Mesodermal cell (in vitro differentiated cells): ENCODE data around the gene FCRL5. TPM values are rescaled to one million over a fixed set of nuclear protein-coding genes. Genes with fewer than 3 reads are reported as not detected.

Experiments
- H3K27ac ChIP-seq: 2 replicates; pipeline ENCODE4 v1.7.0; 2013; ENCODE audit warnings: mild to moderate bottlenecking, low read depth, low read length, moderate library complexity; ENCODE audit not compliant: severe bottlenecking
- H3K36me3 ChIP-seq: 2 replicates; pipeline ENCODE4 v1.7.1; 2013; ENCODE audit warnings: mild to moderate bottlenecking, low read length, moderate library complexity; ENCODE audit not compliant: control insufficient read depth, insufficient read depth
- H3K4me1 ChIP-seq: one replicate; pipeline ENCODE4 v1.7.1; 2013; ENCODE audit warnings: mild to moderate bottlenecking, low read length; ENCODE audit not compliant: insufficient read depth, control insufficient read depth, poor library complexity, severe bottlenecking
- H3K4me3 ChIP-seq: 2 replicates; pipeline ENCODE4 v1.7.0; 2013; ENCODE audit warnings: low read length, control low read depth, mild to moderate bottlenecking; ENCODE audit not compliant: insufficient read depth, poor library complexity, severe bottlenecking; ENCODE audit errors: extremely low read depth
- H3K9me3 ChIP-seq: 2 replicates; pipeline ENCODE4 v1.7.1; 2013; ENCODE audit warnings: mild to moderate bottlenecking, low read length, moderate library complexity; ENCODE audit not compliant: control insufficient read depth
- WGBS, 2 experiments: methylation state at CpG; one replicate each; pipeline ENCODE4 v1.1.5; 2013; ENCODE audit warnings: missing lambda C conversion rate in 2 of 2; ENCODE audit not compliant: insufficient coverage in 2 of 2; 5-methylcytosine and 5-hydroxymethylcytosine counted together
- polyA plus RNA-seq, 2 experiments: library from polyadenylated mRNA; stranded (reverse); fragments of 50-300 nt; gene quantifications; one replicate each; pipeline ENCODE4 v1.2.3, GENCODE V29; 2013

FCRL5 gene
- polyA plus RNA-seq (2013, experiment 1 of 2), result not detected
- polyA plus RNA-seq (2013, experiment 2 of 2), result not detected

GRCh38 chr1:157551694-157552693 is at the start of gene FCRL5:
Gene FCRL5, minus strand, starts transcription at chr1:157552515. Its CDS starts 153 bp downstream, at chr1:157552362.
- 90 to 94% methylated on average over 2 of the region's 10 CpGs for WGBS, 2 experiments
- H3K4me3 ChIP-seq, result no peak within 1 kb of the TSS
- no peaks in the 10 kb centered on the region for H3K36me3 ChIP-seq
- H3K4me1 ChIP-seq, result no peaks in the 10 kb centered on the region
- H3K27ac ChIP-seq, result no peak within 1 kb of the TSS
- H3K9me3 ChIP-seq, result no peaks in the 10 kb centered on the region

GRCh38 chr1:157600236-157600635 is 47.9 kb upstream of the FCRL5 start:
- no peaks in the 10 kb centered on the region for H3K36me3 ChIP-seq
- H3K27ac ChIP-seq, result no peak overlapping the region
- no peak overlapping the region for H3K4me3 ChIP-seq
- no peaks in the 10 kb centered on the region for H3K4me1 ChIP-seq
- H3K9me3 ChIP-seq, result no peaks in the 10 kb centered on the region
- WGBS, 2 experiments, result no CpG with 5 or more reads among the region's 1 CpG

- no peak within 1 kb of the TSS for H3K4me3 ChIP-seq
- no peaks in the 10 kb centered on the region for H3K4me1 ChIP-seq
- no peaks in the 10 kb centered on the region for H3K9me3 ChIP-seq
- H3K36me3 ChIP-seq, result no peaks in the 10 kb centered on the region
- H3K27ac ChIP-seq, result no peak within 1 kb of the TSS
- WGBS, 2 experiments, result 100% methylated on average over 1 of the region's 2 CpGs; no CpG with 5 or more reads in 1 of the 2 experiments
Observed at GRCh38 chr1:157597959-157598667, 45.8 kb upstream of the FCRL5 start, which contains the start of gene FCRL4. Gene FCRL4, minus strand, starts transcription at chr1:157598085. Its CDS starts 141 bp downstream, at chr1:157597944.

GRCh38 chr1:157596384-157596783 is 44.1 kb upstream of the FCRL5 start:
- Histone ChIP-seq H3K9me3 (no peaks in the 10 kb centered on the region), H3K36me3 (no peaks in the 10 kb centered on the region), H3K4me3 (no peak overlapping the region), H3K4me1 (no peaks in the 10 kb centered on the region), H3K27ac (no peak overlapping the region)
- WGBS, 2 experiments, result 89 to 92% methylated on average over 4 to 6 of the region's 6 CpGs

GRCh38 chr1:157595356-157595755 is 43.0 kb upstream of the FCRL5 start:
- 83 to 92% methylated on average over 2 of the region's 2 CpGs for WGBS, 2 experiments
- Histone ChIP-seq H3K27ac (no peak overlapping the region), H3K36me3 (no peaks in the 10 kb centered on the region), H3K4me1 (no peaks in the 10 kb centered on the region), H3K9me3 (no peaks in the 10 kb centered on the region), H3K4me3 (no peak overlapping the region)

- H3K36me3 ChIP-seq, result no peaks in the 10 kb centered on the region
- no peaks in the 10 kb centered on the region for H3K4me1 ChIP-seq
- H3K27ac ChIP-seq, result no peak overlapping the region
- H3K9me3 ChIP-seq, result peaks cover 5% of the 10 kb centered on the region
- 83 to 93% methylated on average over 3 of the region's 4 CpGs for WGBS, 2 experiments
- H3K4me3 ChIP-seq, result no peak overlapping the region
Observed at GRCh38 chr1:157585984-157586383, 33.7 kb upstream of the FCRL5 start.

- H3K36me3 ChIP-seq, result no peaks in the 10 kb centered on the region
- H3K4me3 ChIP-seq, result no peak overlapping the region
- 86 to 90% methylated on average over 3 of the region's 3 CpGs for WGBS, 2 experiments
- no peaks in the 10 kb centered on the region for H3K4me1 ChIP-seq
- no peak overlapping the region for H3K27ac ChIP-seq
- H3K9me3 ChIP-seq, result peaks cover 5% of the 10 kb centered on the region
Observed at GRCh38 chr1:157584503-157584902, 32.2 kb upstream of the FCRL5 start.

GRCh38 chr1:157580828-157581210 is 28.5 kb upstream of the FCRL5 start:
- WGBS, 2 experiments, result 70 to 83% methylated on average over 1 of the region's 1 CpG
- H3K4me1 ChIP-seq, result no peaks in the 10 kb centered on the region
- H3K36me3 ChIP-seq, result no peaks in the 10 kb centered on the region
- peaks cover 5% of the 10 kb centered on the region for H3K9me3 ChIP-seq
- no peak overlapping the region for H3K4me3 ChIP-seq
- no peak overlapping the region for H3K27ac ChIP-seq

- Histone ChIP-seq H3K9me3 (peaks cover 5% of the 10 kb centered on the region), H3K4me3 (no peak overlapping the region), H3K36me3 (no peaks in the 10 kb centered on the region), H3K4me1 (no peaks in the 10 kb centered on the region), H3K27ac (no peak overlapping the region)
- 18 to 31% methylated on average over 3 of the region's 4 CpGs for WGBS, 2 experiments
Observed at GRCh38 chr1:157580179-157580827, 28.0 kb upstream of the FCRL5 start.

GRCh38 chr1:157577420-157577819 is 25.1 kb upstream of the FCRL5 start:
- Histone ChIP-seq H3K36me3 (no peaks in the 10 kb centered on the region), H3K27ac (no peak overlapping the region), H3K4me3 (no peak overlapping the region), H3K9me3 (no peaks in the 10 kb centered on the region), H3K4me1 (no peaks in the 10 kb centered on the region)
- WGBS, 2 experiments, result 86 to 100% methylated on average over 1 to 2 of the region's 3 CpGs
